HG02970 (cell line): ENCODE data around the gene AMMECR1.

ENCODE experiments used
- ATAC-seq: cut with Tn5 transposase; IDR thresholded peaks from one replicate; pipeline ENCODE4 v1.9.1; 2021; ENCODE audit warnings: mild to moderate bottlenecking, moderate library complexity, moderate number of reproducible peaks; ENCODE audit not compliant: unreplicated experiment, low FRiP score

Gene AMMECR1

GRCh38 chrX:110215411-110215810 is 102.5 kb downstream of the AMMECR1 start:
- ATAC-seq = no peak

GRCh38 chrX:110214684-110215083 is 103.2 kb downstream of the AMMECR1 start:
- ATAC-seq = no peak

GRCh38 chrX:110213183-110213582 is 104.7 kb downstream of the AMMECR1 start:
- no peak for ATAC-seq

- no peak for ATAC-seq
Measured at GRCh38 chrX:110212299-110212698, 105.6 kb downstream of the AMMECR1 start.

- ATAC-seq = no peak
Measured at GRCh38 chrX:110211340-110211739, 106.5 kb downstream of the AMMECR1 start.

GRCh38 chrX:110210417-110211139 is 107.3 kb downstream of the AMMECR1 start:
- no peak for ATAC-seq

- ATAC-seq = no peak
Measured at GRCh38 chrX:110208092-110208491, 109.8 kb downstream of the AMMECR1 start.

GRCh38 chrX:110204986-110205385 is 112.9 kb downstream of the AMMECR1 start:
- no peak for ATAC-seq

GRCh38 chrX:110201799-110202198 is 116.1 kb downstream of the AMMECR1 start:
- no peak for ATAC-seq

- ATAC-seq = no peak
Measured at GRCh38 chrX:110194977-110195376, 122.9 kb downstream of the AMMECR1 start.

GRCh38 chrX:110192516-110192915 is 125.4 kb downstream of the AMMECR1 start:
- ATAC-seq = no peak

GRCh38 chrX:110188701-110189558 is 129.0 kb downstream of the AMMECR1 start:
- no peak for ATAC-seq

GRCh38 chrX:110183314-110183713 is 134.6 kb downstream of the AMMECR1 start:
- ATAC-seq = no peak

- no peak for ATAC-seq
Measured at GRCh38 chrX:110182865-110183264, 135.0 kb downstream of the AMMECR1 start.

GRCh38 chrX:110182362-110182761 is 135.5 kb downstream of the AMMECR1 start:
- no peak for ATAC-seq

GRCh38 chrX:110181459-110182137 is 136.3 kb downstream of the AMMECR1 start:
- no peak for ATAC-seq

GRCh38 chrX:110180928-110181310 is 137.0 kb downstream of the AMMECR1 start:
- ATAC-seq = peak; percentile 45

GRCh38 chrX:110180176-110180927 is 137.5 kb downstream of the AMMECR1 start:
- no peak for ATAC-seq

- no peak for ATAC-seq
Measured at GRCh38 chrX:110178179-110178865, 139.6 kb downstream of the AMMECR1 start.

- no peak for ATAC-seq
Measured at GRCh38 chrX:110175696-110176095, 142.2 kb downstream of the AMMECR1 start.
